Peyer's patch (tissue), 4 donors: ENCODE results near the gene ZCCHC8.
"Not testable (repeated sequence)": the region's sequence is repeated elsewhere in the genome, so short reads cannot be mapped to it uniquely, and the experiment has no call there.

ENCODE experiments used
- POLR2A ChIP-seq, 2 donors: fragments of 450-650 bp; IDR thresholded peaks; one replicate each; pipeline ENCODE4 v1.5.1; 2017; ENCODE audit warnings: antibody characterized with exemption in 2 of 2, mild to moderate bottlenecking in 2 of 2, moderate library complexity in 2 of 2
- TF ChIP-seq, protein P1 (sequence below), 6 experiments: fragments of 450-650 bp in 4 of 6; fragments of 200-600 bp in 2 of 6; sonication (generic) in 1 of 6; IDR thresholded peaks; one replicate each; pipeline ENCODE4 v1.5.1; 2017 to 2019; ENCODE audit warnings: antibody characterized with exemption in 6 of 6, mild to moderate bottlenecking in 3 of 6, moderate library complexity in 1 of 6

DNA sequence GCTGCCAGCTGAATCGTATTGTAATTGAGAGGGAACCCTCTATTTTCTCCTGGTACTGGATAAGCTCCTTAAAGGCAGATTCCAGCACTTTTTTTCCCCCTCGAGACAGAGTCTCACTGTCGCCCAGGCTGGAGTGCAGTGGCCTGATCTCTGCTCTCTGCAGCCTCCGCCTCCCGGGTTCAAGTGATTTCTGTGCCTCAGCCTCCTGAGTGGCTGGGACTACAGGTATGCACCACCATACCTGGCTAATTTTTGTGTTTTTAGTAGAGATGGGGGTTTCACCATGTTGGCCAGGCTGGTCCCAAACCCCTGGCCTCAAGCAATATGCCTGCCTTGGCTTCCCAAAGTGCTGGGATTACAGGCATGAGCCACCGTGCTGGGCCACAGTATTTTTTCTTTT is 30.9 kb downstream of the ZCCHC8 start:
- TF ChIP-seq, protein P1, sequence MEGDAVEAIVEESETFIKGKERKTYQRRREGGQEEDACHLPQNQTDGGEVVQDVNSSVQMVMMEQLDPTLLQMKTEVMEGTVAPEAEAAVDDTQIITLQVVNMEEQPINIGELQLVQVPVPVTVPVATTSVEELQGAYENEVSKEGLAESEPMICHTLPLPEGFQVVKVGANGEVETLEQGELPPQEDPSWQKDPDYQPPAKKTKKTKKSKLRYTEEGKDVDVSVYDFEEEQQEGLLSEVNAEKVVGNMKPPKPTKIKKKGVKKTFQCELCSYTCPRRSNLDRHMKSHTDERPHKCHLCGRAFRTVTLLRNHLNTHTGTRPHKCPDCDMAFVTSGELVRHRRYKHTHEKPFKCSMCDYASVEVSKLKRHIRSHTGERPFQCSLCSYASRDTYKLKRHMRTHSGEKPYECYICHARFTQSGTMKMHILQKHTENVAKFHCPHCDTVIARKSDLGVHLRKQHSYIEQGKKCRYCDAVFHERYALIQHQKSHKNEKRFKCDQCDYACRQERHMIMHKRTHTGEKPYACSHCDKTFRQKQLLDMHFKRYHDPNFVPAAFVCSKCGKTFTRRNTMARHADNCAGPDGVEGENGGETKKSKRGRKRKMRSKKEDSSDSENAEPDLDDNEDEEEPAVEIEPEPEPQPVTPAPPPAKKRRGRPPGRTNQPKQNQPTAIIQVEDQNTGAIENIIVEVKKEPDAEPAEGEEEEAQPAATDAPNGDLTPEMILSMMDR (IDR thresholded peaks at IDR 0.05), result not testable (repeated sequence)
- TF ChIP-seq POLR2A (IDR thresholded peaks at IDR 0.05), result not testable (repeated sequence)
